ENCODE measurements around the gene PPP1R11. TPM values are rescaled to one million over a fixed set of nuclear protein-coding genes. Genes with fewer than 3 reads are reported as not detected.

The PPP1R11 gene
- total and polyA plus RNA-seq, 2 of the 4 experiments (the other 2 are of a cell fraction), result 15.6 to 46.0 TPM

- ChIA-PET POLR2A (ENCODE audit: unreplicated experiment) (no interaction called here), CTCF (no interaction called here)
- no peak overlapping the region for H3K9ac ChIP-seq (ENCODE audit: low read depth, low read length)
- H4K91ac ChIP-seq (ENCODE audit: insufficient read depth, low read depth, low read length), result no peak overlapping the region
- no peaks in the 10 kb centered on the region for H3K9me3 ChIP-seq (ENCODE audit: control insufficient read depth, insufficient read depth, low read length)
- no peak for DNase-seq
- no peak overlapping the region for H3K14ac ChIP-seq (replicated peaks; ENCODE audit: low read depth, low read length)
- TF ChIP-seq CHD1 (IDR thresholded peaks at IDR 0.05; ENCODE audit: low read depth, low read length), result no peak
- no peak for TF ChIP-seq CEBPB (IDR thresholded peaks at IDR 0.05; ENCODE audit: low read depth, low read length)
- TF ChIP-seq, protein P1, sequence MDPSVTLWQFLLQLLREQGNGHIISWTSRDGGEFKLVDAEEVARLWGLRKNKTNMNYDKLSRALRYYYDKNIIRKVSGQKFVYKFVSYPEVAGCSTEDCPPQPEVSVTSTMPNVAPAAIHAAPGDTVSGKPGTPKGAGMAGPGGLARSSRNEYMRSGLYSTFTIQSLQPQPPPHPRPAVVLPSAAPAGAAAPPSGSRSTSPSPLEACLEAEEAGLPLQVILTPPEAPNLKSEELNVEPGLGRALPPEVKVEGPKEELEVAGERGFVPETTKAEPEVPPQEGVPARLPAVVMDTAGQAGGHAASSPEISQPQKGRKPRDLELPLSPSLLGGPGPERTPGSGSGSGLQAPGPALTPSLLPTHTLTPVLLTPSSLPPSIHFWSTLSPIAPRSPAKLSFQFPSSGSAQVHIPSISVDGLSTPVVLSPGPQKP (IDR thresholded peaks at IDR 0.05; ENCODE audit: borderline replicate concordance, low read depth, low read length), result no peak
- TF ChIP-seq NFE2L2 (IDR thresholded peaks at IDR 0.05; ENCODE audit: low read depth, low read length), result no peak
- no peak for TF ChIP-seq USF2 (IDR thresholded peaks at IDR 0.05; ENCODE audit: low read depth, low read length)
- no peak for TF ChIP-seq SMC3 (IDR thresholded peaks at IDR 0.05; ENCODE audit: low read depth, low read length)
- TF ChIP-seq MXI1 (IDR thresholded peaks at IDR 0.05; ENCODE audit: borderline replicate concordance, low read depth, low read length), result no peak
- no peak for TF ChIP-seq CTCF (conservative IDR thresholded peaks at IDR 0.05; ENCODE audit: low read depth, low read length)
- TF ChIP-seq RCOR1 (IDR thresholded peaks at IDR 0.05; ENCODE audit: insufficient replicate concordance, low read length), result no peak
- TF ChIP-seq MAFK (IDR thresholded peaks at IDR 0.05; ENCODE audit: low read depth, low read length), result no peak
- no peak for TF ChIP-seq BHLHE40 (IDR thresholded peaks at IDR 0.05; ENCODE audit: low read depth, low read length)
- H3K4ac ChIP-seq (ENCODE audit: low read depth, low read length), result no peak overlapping the region
- BruUV-seq (replicated peaks), result no TSS peak
- H4K20me1 ChIP-seq (ENCODE audit: insufficient read depth, low read length), result no peaks in the 10 kb centered on the region
- no peak overlapping the region for H2BK120ac ChIP-seq (ENCODE audit: low read depth, low read length)
- H3K56ac ChIP-seq (ENCODE audit: extremely low read depth, insufficient read depth, low read length), result no peak overlapping the region
- intact Hi-C loops (cut with micrococcal nuclease), result no loop called here
- no peak overlapping the region for H3K4me2 ChIP-seq (ENCODE audit: low read depth, low read length)
- H2AK9ac ChIP-seq (replicated peaks; ENCODE audit: low read depth, low read length, poor library complexity), result no peak overlapping the region
- peaks cover 5% of the 10 kb centered on the region for H3K9me1 ChIP-seq (ENCODE audit: insufficient read depth, low read length)
- no peak overlapping the region for H3K27ac ChIP-seq (ENCODE audit: insufficient read depth, low read length)
- H3K79me1 ChIP-seq (ENCODE audit: low read depth in 1 of 2, low read length in 2 of 2), result peaks cover 27 to 37% of the 10 kb centered on the region in 2 experiments
- no peak overlapping the region for H2AFZ ChIP-seq (replicated peaks; ENCODE audit: low read length, poor library complexity)
- no peak overlapping the region for H3K4me3 ChIP-seq (ENCODE audit: insufficient read depth, low read depth, low read length)
- no peaks in the 10 kb centered on the region for H3K36me3 ChIP-seq (ENCODE audit: control insufficient read depth, insufficient read depth, low read length)
- ATAC-seq (ENCODE audit: low read depth), result no peak
- no CpG with 5 or more reads among the region's 7 CpGs for WGBS, 2 experiments (ENCODE audit: extremely low coverage in 2 of 2, insufficient read length in 1 of 2)
- H3K18ac ChIP-seq (ENCODE audit: low read depth, low read length), result no peak overlapping the region
- H3K27me3 ChIP-seq (ENCODE audit: control insufficient read depth, insufficient read depth, low read length), result no peaks in the 10 kb centered on the region
- H4K5ac ChIP-seq (ENCODE audit: low read depth, low read length), result no peak overlapping the region
- no peak overlapping the region for H2AK5ac ChIP-seq (ENCODE audit: low read depth, low read length)
- H2BK20ac ChIP-seq (ENCODE audit: low read depth, low read length), result no peak overlapping the region
- H3K4me1 ChIP-seq (ENCODE audit: control insufficient read depth, insufficient read depth, low read length), result peaks cover 3% of the 10 kb centered on the region
- no peak overlapping the region for H2BK5ac ChIP-seq (ENCODE audit: low read depth, low read length, poor library complexity, severe bottlenecking)
- dilution Hi-C loops (cut with HindIII; ENCODE audit: low sequenced_read_pairs, unreplicated experiment), result no loop called here
- in situ Hi-C loops (cut with MboI; ENCODE audit: low sequenced_read_pairs), result no loop called here
- no peak overlapping the region; a peak in 1 of 4 replicates for H4K8ac ChIP-seq (ENCODE audit: low read depth in 2 of 2, low read length in 2 of 2)
- H3K23ac ChIP-seq (ENCODE audit: low read depth, low read length), result no peak overlapping the region
- no peak overlapping the region for H2BK15ac ChIP-seq (ENCODE audit: low read depth, low read length)
These were observed 4.4 kb upstream of the PPP1R11 start for GRCh38 chr6:30062471-30063178.

Data from IMR-90 (cell line).